Loucy (cell line): Measurements from ENCODE around the gene FLRT2.

Source experiments
- EZH2phosphoT487 ChIP-seq: fragments of 200-600 bp; IDR thresholded peaks from 2 replicates; pipeline ENCODE4 v1.6.1; 2018; ENCODE audit warnings: antibody characterized with exemption, mild to moderate bottlenecking, moderate library complexity, borderline replicate concordance
- TF ChIP-seq, protein P1 (sequence below): fragments of 200-600 bp; sonication (generic); conservative IDR thresholded peaks from 2 replicates; pipeline ENCODE4 v1.5.1; 2014; ENCODE audit warnings: mild to moderate bottlenecking, antibody characterized with exemption, low read length

DNA sequence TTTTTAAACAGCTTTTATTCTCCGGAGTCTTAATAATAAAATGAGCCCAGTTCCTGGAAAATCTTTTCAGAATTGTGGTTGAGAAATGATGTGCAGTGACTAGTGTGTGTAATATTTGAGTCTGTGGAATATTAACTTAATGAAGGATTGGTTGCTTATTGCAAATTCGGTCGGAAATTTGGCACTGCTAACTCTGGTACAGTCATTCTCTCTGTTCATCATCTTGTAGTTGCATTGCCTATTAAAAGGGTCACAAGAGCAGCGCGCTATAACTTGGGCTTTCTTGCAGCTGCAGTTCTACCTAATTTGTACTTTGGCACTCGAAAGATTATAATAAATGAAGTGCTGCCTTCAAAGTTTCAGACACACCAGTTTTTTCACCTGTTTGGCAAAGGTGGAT lies 146.0 kb downstream of the FLRT2 start:
- TF ChIP-seq, protein P1, sequence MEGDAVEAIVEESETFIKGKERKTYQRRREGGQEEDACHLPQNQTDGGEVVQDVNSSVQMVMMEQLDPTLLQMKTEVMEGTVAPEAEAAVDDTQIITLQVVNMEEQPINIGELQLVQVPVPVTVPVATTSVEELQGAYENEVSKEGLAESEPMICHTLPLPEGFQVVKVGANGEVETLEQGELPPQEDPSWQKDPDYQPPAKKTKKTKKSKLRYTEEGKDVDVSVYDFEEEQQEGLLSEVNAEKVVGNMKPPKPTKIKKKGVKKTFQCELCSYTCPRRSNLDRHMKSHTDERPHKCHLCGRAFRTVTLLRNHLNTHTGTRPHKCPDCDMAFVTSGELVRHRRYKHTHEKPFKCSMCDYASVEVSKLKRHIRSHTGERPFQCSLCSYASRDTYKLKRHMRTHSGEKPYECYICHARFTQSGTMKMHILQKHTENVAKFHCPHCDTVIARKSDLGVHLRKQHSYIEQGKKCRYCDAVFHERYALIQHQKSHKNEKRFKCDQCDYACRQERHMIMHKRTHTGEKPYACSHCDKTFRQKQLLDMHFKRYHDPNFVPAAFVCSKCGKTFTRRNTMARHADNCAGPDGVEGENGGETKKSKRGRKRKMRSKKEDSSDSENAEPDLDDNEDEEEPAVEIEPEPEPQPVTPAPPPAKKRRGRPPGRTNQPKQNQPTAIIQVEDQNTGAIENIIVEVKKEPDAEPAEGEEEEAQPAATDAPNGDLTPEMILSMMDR: no peak
- TF ChIP-seq EZH2phosphoT487: no peak
